ENCODE data around the gene FBXW9.

DNA sequence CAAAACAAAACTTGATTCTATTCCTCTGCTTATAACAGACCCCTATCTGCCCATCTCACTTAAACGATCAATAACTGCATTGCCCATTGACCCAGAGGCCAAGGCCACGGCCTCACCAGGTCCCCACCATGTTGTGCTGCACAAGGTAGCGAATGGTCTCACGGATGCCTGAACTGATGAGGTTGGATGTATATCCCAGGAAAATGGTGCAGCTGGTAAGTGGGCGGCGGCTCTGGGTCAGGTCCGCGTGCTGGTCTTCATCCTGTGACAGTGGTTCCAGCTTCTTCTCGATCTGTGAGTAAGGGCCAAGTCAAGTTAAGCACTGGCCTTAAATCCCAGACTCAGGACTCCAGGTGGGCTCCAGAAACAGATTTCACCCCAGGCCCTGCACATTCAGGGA lies 16.4 kb downstream of the FBXW9 start:
- TF ChIP-seq, protein P1, sequence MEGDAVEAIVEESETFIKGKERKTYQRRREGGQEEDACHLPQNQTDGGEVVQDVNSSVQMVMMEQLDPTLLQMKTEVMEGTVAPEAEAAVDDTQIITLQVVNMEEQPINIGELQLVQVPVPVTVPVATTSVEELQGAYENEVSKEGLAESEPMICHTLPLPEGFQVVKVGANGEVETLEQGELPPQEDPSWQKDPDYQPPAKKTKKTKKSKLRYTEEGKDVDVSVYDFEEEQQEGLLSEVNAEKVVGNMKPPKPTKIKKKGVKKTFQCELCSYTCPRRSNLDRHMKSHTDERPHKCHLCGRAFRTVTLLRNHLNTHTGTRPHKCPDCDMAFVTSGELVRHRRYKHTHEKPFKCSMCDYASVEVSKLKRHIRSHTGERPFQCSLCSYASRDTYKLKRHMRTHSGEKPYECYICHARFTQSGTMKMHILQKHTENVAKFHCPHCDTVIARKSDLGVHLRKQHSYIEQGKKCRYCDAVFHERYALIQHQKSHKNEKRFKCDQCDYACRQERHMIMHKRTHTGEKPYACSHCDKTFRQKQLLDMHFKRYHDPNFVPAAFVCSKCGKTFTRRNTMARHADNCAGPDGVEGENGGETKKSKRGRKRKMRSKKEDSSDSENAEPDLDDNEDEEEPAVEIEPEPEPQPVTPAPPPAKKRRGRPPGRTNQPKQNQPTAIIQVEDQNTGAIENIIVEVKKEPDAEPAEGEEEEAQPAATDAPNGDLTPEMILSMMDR (IDR thresholded peaks at IDR 0.05) = no peak
- no peak for TF ChIP-seq POLR2A (IDR thresholded peaks at IDR 0.05)

Measured in thyroid gland (tissue), 4 donors.